ENCODE measurements around the gene AUTS2.
"Not testable (repeated sequence)": the region's sequence is repeated elsewhere in the genome, so short reads cannot be mapped to it uniquely, and the experiment has no call there.

Gene AUTS2

GRCh38 chr7:70349819-70350218, 751.5 kb downstream of the AUTS2 start:
- no peak for DNase-seq (ENCODE audit: low read depth)

GRCh38 chr7:70352088-70352487, 753.8 kb downstream of the AUTS2 start:
- no peak for DNase-seq (ENCODE audit: low read depth)

GRCh38 chr7:70352906-70353305, 754.6 kb downstream of the AUTS2 start:
- DNase-seq (ENCODE audit: low read depth) = no peak

- no peak for DNase-seq (ENCODE audit: low read depth)
Measured at GRCh38 chr7:70353330-70353945, 755.2 kb downstream of the AUTS2 start.

GRCh38 chr7:70353946-70354335, 755.7 kb downstream of the AUTS2 start:
- no peak for DNase-seq (ENCODE audit: low read depth)

- DNase-seq (ENCODE audit: low read depth) = no peak
Measured at GRCh38 chr7:70354409-70355169, 756.3 kb downstream of the AUTS2 start.

GRCh38 chr7:70355198-70356020, 757.1 kb downstream of the AUTS2 start:
- no peak for DNase-seq (ENCODE audit: low read depth)

- DNase-seq (ENCODE audit: low read depth) = no peak
Measured at GRCh38 chr7:70356085-70356786, 758.0 kb downstream of the AUTS2 start.

- DNase-seq (ENCODE audit: low read depth) = no peak
Measured at GRCh38 chr7:70356787-70357328, 758.6 kb downstream of the AUTS2 start.

GRCh38 chr7:70360557-70360956, 762.3 kb downstream of the AUTS2 start:
- no peak for DNase-seq (ENCODE audit: low read depth)

GRCh38 chr7:70361821-70362220, 763.5 kb downstream of the AUTS2 start:
- DNase-seq (ENCODE audit: low read depth) = no peak

GRCh38 chr7:70364393-70364792, 766.1 kb downstream of the AUTS2 start:
- DNase-seq (ENCODE audit: low read depth) = not testable (repeated sequence)

GRCh38 chr7:70371652-70372051, 773.4 kb downstream of the AUTS2 start:
- DNase-seq (ENCODE audit: low read depth) = no peak

GRCh38 chr7:70372768-70373515, 774.7 kb downstream of the AUTS2 start:
- DNase-seq (ENCODE audit: low read depth) = no peak

GRCh38 chr7:70374772-70375533, 776.7 kb downstream of the AUTS2 start:
- DNase-seq (ENCODE audit: low read depth) = no peak

GRCh38 chr7:70376561-70377031, 778.3 kb downstream of the AUTS2 start:
- no peak for DNase-seq (ENCODE audit: low read depth)

GRCh38 chr7:70377957-70378356, 779.7 kb downstream of the AUTS2 start:
- DNase-seq (ENCODE audit: low read depth) = no peak

- DNase-seq (ENCODE audit: low read depth) = no peak
Measured at GRCh38 chr7:70379210-70379609, 780.9 kb downstream of the AUTS2 start.

GRCh38 chr7:70380421-70381015, 782.2 kb downstream of the AUTS2 start:
- no peak for DNase-seq (ENCODE audit: low read depth)

Measured in HS-5 (cell line).